Activated naive CD4-positive, alpha-beta T cell treated with anti-CD3 and anti-CD28 coated beads, Interleukin-2, amount 50 U/mL, for 24 hours (primary cell): ENCODE results near the gene RMND5B.
A peak's percentile ranks its signal among the peaks of the same experiment; 100 is the strongest.
"Not testable (repeated sequence)": the region's sequence is repeated elsewhere in the genome, so short reads cannot be mapped to it uniquely, and the experiment has no call there.

Experiments
- H3K27ac Mint-ChIP-seq: one replicate; pipeline ENCODE4 v1.8.0; 2021; ENCODE audit warnings: mild to moderate bottlenecking, mixed read lengths
- H3K27me3 Mint-ChIP-seq: one replicate; pipeline ENCODE4 v1.8.0; 2021; ENCODE audit warnings: mixed read lengths
- H3K36me3 Mint-ChIP-seq: one replicate; pipeline ENCODE4 v1.8.0; 2021; ENCODE audit warnings: mixed read lengths
- H3K4me1 Mint-ChIP-seq: one replicate; pipeline ENCODE4 v1.8.0; 2021; ENCODE audit warnings: mixed read lengths
- H3K4me3 Mint-ChIP-seq: one replicate; pipeline ENCODE4 v1.8.0; 2021; ENCODE audit warnings: mild to moderate bottlenecking, mixed read lengths
- H3K9me3 Mint-ChIP-seq: one replicate; pipeline ENCODE4 v1.8.0; 2021; ENCODE audit warnings: mixed read lengths

The RMND5B gene

GRCh38 chr5:178194026-178194425, 63.2 kb downstream of the RMND5B start:
- Mint-ChIP-seq H3K36me3 (peaks cover 2% of the 10 kb centered on the region), H3K27ac (no peak overlapping the region), H3K27me3 (peaks cover 4% of the 10 kb centered on the region), H3K4me1 (peaks cover 9% of the 10 kb centered on the region), H3K9me3 (no peaks in the 10 kb centered on the region), H3K4me3 (no peak overlapping the region)

GRCh38 chr5:178196281-178196812, 65.5 kb downstream of the RMND5B start:
- Mint-ChIP-seq H3K27me3 (peaks cover 4% of the 10 kb centered on the region), H3K9me3 (no peaks in the 10 kb centered on the region), H3K4me3 (no peak overlapping the region), H3K36me3 (peaks cover 2% of the 10 kb centered on the region), H3K4me1 (peaks cover 9% of the 10 kb centered on the region), H3K27ac (no peak overlapping the region)

- Mint-ChIP-seq H3K4me3 (no peak overlapping the region), H3K36me3 (peaks cover 2% of the 10 kb centered on the region), H3K27me3 (peaks cover 4% of the 10 kb centered on the region), H3K4me1 (peaks cover 9% of the 10 kb centered on the region), H3K9me3 (no peaks in the 10 kb centered on the region), H3K27ac (no peak overlapping the region)
These were observed 66.2 kb downstream of the RMND5B start for GRCh38 chr5:178196986-178197385.

- H3K4me1 Mint-ChIP-seq, H3K27ac Mint-ChIP-seq, H3K36me3 Mint-ChIP-seq, H3K4me3 Mint-ChIP-seq, H3K27me3 Mint-ChIP-seq, H3K9me3 Mint-ChIP-seq: not testable (repeated sequence)
These were observed 67.3 kb downstream of the RMND5B start for GRCh38 chr5:178198151-178198550.

DNA sequence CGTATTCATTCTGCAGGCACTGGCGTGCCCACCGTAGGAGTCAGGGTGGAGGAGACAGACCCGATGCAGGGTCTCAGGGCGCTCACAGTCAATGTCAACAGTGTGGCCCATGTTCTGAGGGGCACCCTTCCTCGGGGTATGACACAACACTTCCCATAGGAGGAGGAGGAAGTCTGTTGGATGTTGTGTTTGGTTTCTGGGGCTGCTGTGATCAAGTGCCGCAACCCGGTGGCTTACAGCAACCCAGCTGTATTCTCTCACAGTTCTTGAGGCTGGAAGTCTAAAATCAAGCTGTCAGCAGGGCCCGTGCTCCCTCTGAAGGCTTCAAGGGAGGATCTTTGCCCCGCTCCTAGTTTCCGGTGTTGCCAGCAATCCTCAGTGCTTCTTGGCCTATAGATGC, 67.9 kb downstream of the RMND5B start:
- Mint-ChIP-seq H3K4me3 (no peak overlapping the region), H3K36me3 (no peaks in the 10 kb centered on the region), H3K9me3 (no peaks in the 10 kb centered on the region), H3K4me1 (no peaks in the 10 kb centered on the region), H3K27me3 (no peaks in the 10 kb centered on the region), H3K27ac (no peak overlapping the region)

GRCh38 chr5:178199581-178200434, 69.0 kb downstream of the RMND5B start:
- Mint-ChIP-seq H3K36me3 (peaks cover 2% of the 10 kb centered on the region), H3K27ac (peak overlapping the region; percentile 62), H3K9me3 (no peaks in the 10 kb centered on the region), H3K27me3 (no peaks in the 10 kb centered on the region), H3K4me3 (no peak overlapping the region), H3K4me1 (no peaks in the 10 kb centered on the region)
